Spleen (tissue), 7 donors: ENCODE results near the gene SLCO4A1.

Experiments
- POLR2A ChIP-seq, 3 donors: fragments of 450-650 bp; IDR thresholded peaks; one replicate each; pipeline ENCODE4 v1.5.1; 2017; ENCODE audit warnings: antibody characterized with exemption in 3 of 3, mild to moderate bottlenecking in 1 of 3
- POLR2AphosphoS5 ChIP-seq, 3 donors: sonication (generic); formaldehyde crosslinking; IDR thresholded peaks; one replicate each; pipeline ENCODE4 v1.5.1; 2017; ENCODE audit warnings: antibody characterized with exemption in 3 of 3
- TF ChIP-seq, protein P1 (sequence below), 11 experiments: fragments of 200-600 bp in 7 of 11; fragments of 450-650 bp in 4 of 11; sonication (generic) in 4 of 11; IDR thresholded peaks in 8 of 11; conservative IDR thresholded peaks in 3 of 11; 1 replicate in 7 of 11; 2 replicates in 4 of 11; pipeline versions ENCODE4 v1.4.0 to v1.8.0; 2016 to 2021; ENCODE audit warnings: antibody characterized with exemption in 11 of 11, inconsistent platforms in 4 of 11, mild to moderate bottlenecking in 1 of 11
- donor health status: DM: no; HTN: no; CAD: no; lungs with moderate emphysema.
- donor health status: DM: no; HTN: no; CAD: no.
- donor health status: DM: no; HTN: no; CAD: no.

DNA sequence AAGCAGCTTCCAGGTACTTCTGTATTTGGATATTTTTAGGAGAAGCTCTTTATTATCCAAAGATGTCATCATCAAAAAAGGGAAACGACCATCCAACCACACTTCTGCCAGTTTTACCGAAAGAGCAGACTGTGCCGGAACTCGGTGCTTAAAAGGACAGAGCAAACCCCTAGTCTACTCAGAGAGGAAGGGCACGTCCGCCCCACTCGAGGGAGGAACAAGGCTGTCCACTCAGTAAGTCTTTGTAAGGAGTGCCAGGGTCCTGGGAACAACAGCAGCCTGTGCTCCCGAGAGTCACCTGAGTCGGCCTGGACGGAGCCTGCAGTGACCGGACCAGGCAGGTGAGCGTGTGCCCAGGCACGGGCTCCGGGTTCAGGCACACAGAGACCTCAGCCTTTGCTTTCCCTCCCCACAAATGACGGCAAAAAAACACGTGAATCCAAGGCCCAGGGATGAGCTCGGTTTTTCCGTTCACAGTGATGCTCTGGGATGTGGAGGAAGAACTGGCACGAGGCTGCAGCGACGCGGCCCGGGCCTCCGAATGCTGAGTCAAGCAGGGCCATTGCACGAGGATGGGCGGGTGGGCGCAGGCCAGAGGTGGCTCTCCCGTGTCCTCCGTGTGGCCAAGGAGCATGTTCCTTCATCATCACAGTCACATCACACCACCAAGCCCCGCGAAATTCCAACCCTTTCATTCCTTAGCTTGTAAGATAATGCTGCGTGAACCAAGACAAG is 17.4 kb upstream of the SLCO4A1 start:
- TF ChIP-seq POLR2AphosphoS5 (IDR thresholded peaks at IDR 0.05): peak; percentile 22 to 62 (median 28)
- TF ChIP-seq, protein P1, sequence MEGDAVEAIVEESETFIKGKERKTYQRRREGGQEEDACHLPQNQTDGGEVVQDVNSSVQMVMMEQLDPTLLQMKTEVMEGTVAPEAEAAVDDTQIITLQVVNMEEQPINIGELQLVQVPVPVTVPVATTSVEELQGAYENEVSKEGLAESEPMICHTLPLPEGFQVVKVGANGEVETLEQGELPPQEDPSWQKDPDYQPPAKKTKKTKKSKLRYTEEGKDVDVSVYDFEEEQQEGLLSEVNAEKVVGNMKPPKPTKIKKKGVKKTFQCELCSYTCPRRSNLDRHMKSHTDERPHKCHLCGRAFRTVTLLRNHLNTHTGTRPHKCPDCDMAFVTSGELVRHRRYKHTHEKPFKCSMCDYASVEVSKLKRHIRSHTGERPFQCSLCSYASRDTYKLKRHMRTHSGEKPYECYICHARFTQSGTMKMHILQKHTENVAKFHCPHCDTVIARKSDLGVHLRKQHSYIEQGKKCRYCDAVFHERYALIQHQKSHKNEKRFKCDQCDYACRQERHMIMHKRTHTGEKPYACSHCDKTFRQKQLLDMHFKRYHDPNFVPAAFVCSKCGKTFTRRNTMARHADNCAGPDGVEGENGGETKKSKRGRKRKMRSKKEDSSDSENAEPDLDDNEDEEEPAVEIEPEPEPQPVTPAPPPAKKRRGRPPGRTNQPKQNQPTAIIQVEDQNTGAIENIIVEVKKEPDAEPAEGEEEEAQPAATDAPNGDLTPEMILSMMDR (IDR thresholded peaks at IDR 0.05 in 8 of 11, conservative IDR thresholded peaks at IDR 0.05 in 3 of 11): peak in 1 of 11 experiments; percentile 1
- no peak for TF ChIP-seq POLR2A (IDR thresholded peaks at IDR 0.05)
